WTC11 (cell line): ENCODE measurements around the gene ZNF718.
"Not testable (repeated sequence)": the region's sequence is repeated elsewhere in the genome, so short reads cannot be mapped to it uniquely, and the experiment has no call there.

Experiments
- CREB1 ChIP-seq: sonication (generic); formaldehyde crosslinking; IDR thresholded peaks from 2 replicates; pipeline ENCODE4 v1.8.0; 2023; ENCODE audit warnings: mild to moderate bottlenecking, missing genetic modification reagents
- KAT7 ChIP-seq: sonication (generic); formaldehyde crosslinking; IDR thresholded peaks from 2 replicates; pipeline ENCODE4 v1.8.1; 2023; ENCODE audit warnings: missing genetic modification reagents, mild to moderate bottlenecking, borderline replicate concordance
- NR3C1 ChIP-seq: sonication (generic); formaldehyde crosslinking; conservative IDR thresholded peaks from 2 replicates; pipeline ENCODE4 v1.8.1; 2023; ENCODE audit warnings: low read depth, mild to moderate bottlenecking, missing genetic modification reagents
- ZNF121 ChIP-seq: sonication (generic); formaldehyde crosslinking; IDR thresholded peaks from 2 replicates; pipeline ENCODE4 v1.8.0; 2023; ENCODE audit warnings: missing genetic modification reagents
- ZNF138 ChIP-seq: sonication (generic); formaldehyde crosslinking; conservative IDR thresholded peaks from 2 replicates; pipeline ENCODE4 v1.8.1; 2022; ENCODE audit warnings: mild to moderate bottlenecking, moderate library complexity, missing genetic modification reagents
- ZNF396 ChIP-seq: fragments of 250-450 bp; sonication (Bioruptor Pico); IDR thresholded peaks from 2 replicates; pipeline ENCODE4 v1.8.0; 2021; ENCODE audit warnings: mild to moderate bottlenecking, moderate library complexity, borderline replicate concordance
- ZNF416 ChIP-seq: fragments of 250-450 bp; sonication (Bioruptor Pico); IDR thresholded peaks from 2 replicates; pipeline ENCODE4 v1.9.0; 2021; ENCODE audit warnings: mild to moderate bottlenecking, inconsistent platforms
- TF ChIP-seq, protein P1 (sequence below): sonication (generic); formaldehyde crosslinking; IDR thresholded peaks from 2 replicates; pipeline ENCODE4 v1.8.1; 2022; ENCODE audit warnings: mild to moderate bottlenecking, missing genetic modification reagents, moderate library complexity, borderline replicate concordance
- TF ChIP-seq, protein P2 (sequence below): sonication (generic); formaldehyde crosslinking; IDR thresholded peaks from 2 replicates; pipeline ENCODE4 v1.8.1; 2023; ENCODE audit warnings: mild to moderate bottlenecking, missing genetic modification reagents, moderate library complexity
- TF ChIP-seq, protein P3 (sequence below): fragments of 200-600 bp; IDR thresholded peaks from 2 replicates; pipeline ENCODE4 v1.8.0; 2022; ENCODE audit warnings: antibody characterized with exemption
- TF ChIP-seq, protein P4 (sequence below): sonication (generic); formaldehyde crosslinking; IDR thresholded peaks from 2 replicates; pipeline ENCODE4 v1.8.1; 2022; ENCODE audit warnings: low read depth, missing genetic modification reagents, borderline replicate concordance
- TF ChIP-seq, protein P5 (sequence below): sonication (generic); formaldehyde crosslinking; conservative IDR thresholded peaks from 2 replicates; pipeline ENCODE4 v1.8.1; 2023; ENCODE audit warnings: mild to moderate bottlenecking, low read depth, missing genetic modification reagents, moderate library complexity
- TF ChIP-seq, protein P6 (sequence below): sonication (generic); formaldehyde crosslinking; IDR thresholded peaks from 2 replicates; pipeline ENCODE4 v1.8.1; 2023; ENCODE audit warnings: mild to moderate bottlenecking, moderate library complexity, missing genetic modification reagents

DNA sequence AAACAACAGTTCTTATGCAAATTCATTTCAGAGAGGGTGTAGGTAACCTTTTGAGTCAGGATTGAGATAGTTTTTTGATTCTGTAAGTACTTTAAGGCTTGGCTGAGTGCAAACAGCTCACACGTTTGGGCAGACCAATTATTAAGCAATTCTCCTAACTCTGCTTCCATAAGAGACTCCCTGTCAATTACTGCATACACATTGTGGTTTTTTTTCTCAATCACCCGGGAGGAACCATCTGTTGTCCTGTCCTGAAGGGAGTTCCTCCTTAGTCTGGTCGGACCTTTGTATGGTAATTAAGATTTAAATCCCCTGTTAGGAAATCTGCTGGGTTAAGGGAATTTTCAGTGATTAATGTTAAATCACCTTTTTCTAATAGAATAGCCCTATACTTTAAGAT is 70.9 kb downstream of the ZNF718 start:
- TF ChIP-seq, protein P1, sequence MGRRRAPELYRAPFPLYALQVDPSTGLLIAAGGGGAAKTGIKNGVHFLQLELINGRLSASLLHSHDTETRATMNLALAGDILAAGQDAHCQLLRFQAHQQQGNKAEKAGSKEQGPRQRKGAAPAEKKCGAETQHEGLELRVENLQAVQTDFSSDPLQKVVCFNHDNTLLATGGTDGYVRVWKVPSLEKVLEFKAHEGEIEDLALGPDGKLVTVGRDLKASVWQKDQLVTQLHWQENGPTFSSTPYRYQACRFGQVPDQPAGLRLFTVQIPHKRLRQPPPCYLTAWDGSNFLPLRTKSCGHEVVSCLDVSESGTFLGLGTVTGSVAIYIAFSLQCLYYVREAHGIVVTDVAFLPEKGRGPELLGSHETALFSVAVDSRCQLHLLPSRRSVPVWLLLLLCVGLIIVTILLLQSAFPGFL (CRISPR knock-in tag), result not testable (repeated sequence)
- TF ChIP-seq, protein P2, sequence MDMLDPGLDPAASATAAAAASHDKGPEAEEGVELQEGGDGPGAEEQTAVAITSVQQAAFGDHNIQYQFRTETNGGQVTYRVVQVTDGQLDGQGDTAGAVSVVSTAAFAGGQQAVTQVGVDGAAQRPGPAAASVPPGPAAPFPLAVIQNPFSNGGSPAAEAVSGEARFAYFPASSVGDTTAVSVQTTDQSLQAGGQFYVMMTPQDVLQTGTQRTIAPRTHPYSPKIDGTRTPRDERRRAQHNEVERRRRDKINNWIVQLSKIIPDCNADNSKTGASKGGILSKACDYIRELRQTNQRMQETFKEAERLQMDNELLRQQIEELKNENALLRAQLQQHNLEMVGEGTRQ, result not testable (repeated sequence)
- TF ChIP-seq, protein P3, sequence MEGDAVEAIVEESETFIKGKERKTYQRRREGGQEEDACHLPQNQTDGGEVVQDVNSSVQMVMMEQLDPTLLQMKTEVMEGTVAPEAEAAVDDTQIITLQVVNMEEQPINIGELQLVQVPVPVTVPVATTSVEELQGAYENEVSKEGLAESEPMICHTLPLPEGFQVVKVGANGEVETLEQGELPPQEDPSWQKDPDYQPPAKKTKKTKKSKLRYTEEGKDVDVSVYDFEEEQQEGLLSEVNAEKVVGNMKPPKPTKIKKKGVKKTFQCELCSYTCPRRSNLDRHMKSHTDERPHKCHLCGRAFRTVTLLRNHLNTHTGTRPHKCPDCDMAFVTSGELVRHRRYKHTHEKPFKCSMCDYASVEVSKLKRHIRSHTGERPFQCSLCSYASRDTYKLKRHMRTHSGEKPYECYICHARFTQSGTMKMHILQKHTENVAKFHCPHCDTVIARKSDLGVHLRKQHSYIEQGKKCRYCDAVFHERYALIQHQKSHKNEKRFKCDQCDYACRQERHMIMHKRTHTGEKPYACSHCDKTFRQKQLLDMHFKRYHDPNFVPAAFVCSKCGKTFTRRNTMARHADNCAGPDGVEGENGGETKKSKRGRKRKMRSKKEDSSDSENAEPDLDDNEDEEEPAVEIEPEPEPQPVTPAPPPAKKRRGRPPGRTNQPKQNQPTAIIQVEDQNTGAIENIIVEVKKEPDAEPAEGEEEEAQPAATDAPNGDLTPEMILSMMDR, result not testable (repeated sequence)
- not testable (repeated sequence) for TF ChIP-seq CREB1 (CRISPR knock-in tag); NR3C1; ZNF138 (CRISPR knock-in tag); ZNF416 (CRISPR knock-in tag); KAT7 (CRISPR knock-in tag); ZNF396; ZNF121 (CRISPR knock-in tag)
- TF ChIP-seq, protein P4, sequence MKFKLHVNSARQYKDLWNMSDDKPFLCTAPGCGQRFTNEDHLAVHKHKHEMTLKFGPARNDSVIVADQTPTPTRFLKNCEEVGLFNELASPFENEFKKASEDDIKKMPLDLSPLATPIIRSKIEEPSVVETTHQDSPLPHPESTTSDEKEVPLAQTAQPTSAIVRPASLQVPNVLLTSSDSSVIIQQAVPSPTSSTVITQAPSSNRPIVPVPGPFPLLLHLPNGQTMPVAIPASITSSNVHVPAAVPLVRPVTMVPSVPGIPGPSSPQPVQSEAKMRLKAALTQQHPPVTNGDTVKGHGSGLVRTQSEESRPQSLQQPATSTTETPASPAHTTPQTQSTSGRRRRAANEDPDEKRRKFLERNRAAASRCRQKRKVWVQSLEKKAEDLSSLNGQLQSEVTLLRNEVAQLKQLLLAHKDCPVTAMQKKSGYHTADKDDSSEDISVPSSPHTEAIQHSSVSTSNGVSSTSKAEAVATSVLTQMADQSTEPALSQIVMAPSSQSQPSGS (CRISPR knock-in tag), result not testable (repeated sequence)
- TF ChIP-seq, protein P5, sequence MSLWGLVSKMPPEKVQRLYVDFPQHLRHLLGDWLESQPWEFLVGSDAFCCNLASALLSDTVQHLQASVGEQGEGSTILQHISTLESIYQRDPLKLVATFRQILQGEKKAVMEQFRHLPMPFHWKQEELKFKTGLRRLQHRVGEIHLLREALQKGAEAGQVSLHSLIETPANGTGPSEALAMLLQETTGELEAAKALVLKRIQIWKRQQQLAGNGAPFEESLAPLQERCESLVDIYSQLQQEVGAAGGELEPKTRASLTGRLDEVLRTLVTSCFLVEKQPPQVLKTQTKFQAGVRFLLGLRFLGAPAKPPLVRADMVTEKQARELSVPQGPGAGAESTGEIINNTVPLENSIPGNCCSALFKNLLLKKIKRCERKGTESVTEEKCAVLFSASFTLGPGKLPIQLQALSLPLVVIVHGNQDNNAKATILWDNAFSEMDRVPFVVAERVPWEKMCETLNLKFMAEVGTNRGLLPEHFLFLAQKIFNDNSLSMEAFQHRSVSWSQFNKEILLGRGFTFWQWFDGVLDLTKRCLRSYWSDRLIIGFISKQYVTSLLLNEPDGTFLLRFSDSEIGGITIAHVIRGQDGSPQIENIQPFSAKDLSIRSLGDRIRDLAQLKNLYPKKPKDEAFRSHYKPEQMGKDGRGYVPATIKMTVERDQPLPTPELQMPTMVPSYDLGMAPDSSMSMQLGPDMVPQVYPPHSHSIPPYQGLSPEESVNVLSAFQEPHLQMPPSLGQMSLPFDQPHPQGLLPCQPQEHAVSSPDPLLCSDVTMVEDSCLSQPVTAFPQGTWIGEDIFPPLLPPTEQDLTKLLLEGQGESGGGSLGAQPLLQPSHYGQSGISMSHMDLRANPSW (CRISPR knock-in tag), result not testable (repeated sequence)
- TF ChIP-seq, protein P6, sequence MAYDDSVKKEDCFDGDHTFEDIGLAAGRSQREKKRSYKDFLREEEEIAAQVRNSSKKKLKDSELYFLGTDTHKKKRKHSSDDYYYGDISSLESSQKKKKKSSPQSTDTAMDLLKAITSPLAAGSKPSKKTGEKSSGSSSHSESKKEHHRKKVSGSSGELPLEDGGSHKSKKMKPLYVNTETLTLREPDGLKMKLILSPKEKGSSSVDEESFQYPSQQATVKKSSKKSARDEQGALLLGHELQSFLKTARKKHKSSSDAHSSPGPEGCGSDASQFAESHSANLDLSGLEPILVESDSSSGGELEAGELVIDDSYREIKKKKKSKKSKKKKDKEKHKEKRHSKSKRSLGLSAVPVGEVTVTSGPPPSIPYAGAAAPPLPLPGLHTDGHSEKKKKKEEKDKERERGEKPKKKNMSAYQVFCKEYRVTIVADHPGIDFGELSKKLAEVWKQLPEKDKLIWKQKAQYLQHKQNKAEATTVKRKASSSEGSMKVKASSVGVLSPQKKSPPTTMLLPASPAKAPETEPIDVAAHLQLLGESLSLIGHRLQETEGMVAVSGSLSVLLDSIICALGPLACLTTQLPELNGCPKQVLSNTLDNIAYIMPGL (CRISPR knock-in tag), result not testable (repeated sequence)
